CD4-positive, alpha-beta T cell (primary cell): ENCODE measurements around the gene SDC3. TPM values are rescaled to one million over a fixed set of nuclear protein-coding genes. Genes with fewer than 3 reads are reported as not detected.

Experiments
- ATAC-seq: fragments of 200-7000 bp; cut with Tn5 transposase; one replicate; pipeline ENCODE4 v1.10.0; 2022; ENCODE audit warnings: mild to moderate bottlenecking; ENCODE audit not compliant: poor library complexity
- CTCF ChIA-PET: fragments of 350-600 bp; sonication (Branson Sonifier 250); formaldehyde crosslinking; loops from one replicate; lab custom pipeline; 2021; ENCODE audit warnings: antibody characterized with exemption, inconsistent platforms; lab: Charles Lee
- POLR2A ChIA-PET: fragments of 350-600 bp; sonication (Branson Sonifier 250); formaldehyde crosslinking; loops from one replicate; lab custom pipeline; 2021; ENCODE audit warnings: antibody characterized with exemption, inconsistent platforms; lab: Charles Lee
- DNase-seq, 14 experiments: peaks; one replicate each; pipeline ENCODE4 v3.0.0-alpha.2; 2013 to 2020; ENCODE audit warnings: mixed read lengths in 2 of 14
- H3K27ac ChIP-seq, 2 donors: one replicate each; pipeline versions ENCODE4 v1.5.1 to v1.7.0; 2013; ENCODE audit warnings: low read length in 2 of 2, low read depth in 1 of 2, mild to moderate bottlenecking in 1 of 2
- H3K27me3 ChIP-seq, 2 experiments: 1 replicate in 1 of 2; 2 replicates in 1 of 2; pipeline versions ENCODE4 v1.6.1 to v1.7.0; 2013; ENCODE audit warnings: low read length in 2 of 2, control low read depth in 1 of 2, mild to moderate bottlenecking in 1 of 2, moderate library complexity in 1 of 2; ENCODE audit not compliant: insufficient read depth in 2 of 2, control insufficient read depth in 1 of 2
- H3K36me3 ChIP-seq: one replicate; pipeline ENCODE4 v1.6.1; 2013; ENCODE audit warnings: low read length, control low read depth; ENCODE audit not compliant: insufficient read depth
- H3K4me1 ChIP-seq: one replicate; pipeline ENCODE4 v1.6.1; 2013; ENCODE audit warnings: low read length, control low read depth; ENCODE audit not compliant: insufficient read depth
- H3K4me3 ChIP-seq: one replicate; pipeline ENCODE4 v1.5.1; 2013; ENCODE audit warnings: mild to moderate bottlenecking, low read length, moderate library complexity
- H3K9me3 ChIP-seq, 2 experiments: 1 replicate in 1 of 2; 2 replicates in 1 of 2; pipeline versions ENCODE4 v1.6.1 to v1.7.0; 2013; ENCODE audit warnings: low read length in 2 of 2, mild to moderate bottlenecking in 2 of 2, control low read depth in 1 of 2, moderate library complexity in 1 of 2; ENCODE audit not compliant: control insufficient read depth in 1 of 2, insufficient read depth in 1 of 2
- H3K27ac Mint-ChIP-seq: one replicate; pipeline ENCODE4 v1.8.0; 2020; ENCODE audit warnings: mixed read lengths
- H3K27me3 Mint-ChIP-seq: one replicate; pipeline ENCODE4 v1.8.0; 2021; ENCODE audit warnings: mixed read lengths
- H3K36me3 Mint-ChIP-seq: one replicate; pipeline ENCODE4 v1.8.0; 2021; ENCODE audit warnings: low read depth, mixed read lengths
- H3K4me1 Mint-ChIP-seq: one replicate; pipeline ENCODE4 v1.8.0; 2021; ENCODE audit warnings: low read depth, mixed read lengths
- H3K4me3 Mint-ChIP-seq: one replicate; pipeline ENCODE4 v1.8.0; 2020; ENCODE audit warnings: mild to moderate bottlenecking, mixed read lengths
- H3K9me3 Mint-ChIP-seq: one replicate; pipeline ENCODE4 v1.8.0; 2020; ENCODE audit warnings: mixed read lengths
- intact Hi-C, 2 experiments: fragments of 100-400 bp; cut with DNase I in 1 of 2; cut with micrococcal nuclease in 1 of 2; formaldehyde crosslinking; loops; one replicate each; pipeline versions ENCODE4 v1.15.1 to v1.9.0; 2023 to 2025; cut with DNase I, micrococcal nuclease
- total RNA-seq, 174 experiments: library from RNA in 2 of 174; stranded (reverse) in 2 of 174; gene quantifications; one replicate each; pipeline ENCODE4 v1.2.3 and lab custom pipeline; 2021 to 2026
- TF ChIP-seq, protein P1 (sequence below): fragments of 200-600 bp; IDR thresholded peaks from one replicate; pipeline ENCODE4 v1.8.0; 2022; ENCODE audit warnings: antibody characterized with exemption, mild to moderate bottlenecking

Gene SDC3
- total RNA-seq, 2 experiments from 2014 or later = 0.14 TPM; not detected in 1

DNA sequence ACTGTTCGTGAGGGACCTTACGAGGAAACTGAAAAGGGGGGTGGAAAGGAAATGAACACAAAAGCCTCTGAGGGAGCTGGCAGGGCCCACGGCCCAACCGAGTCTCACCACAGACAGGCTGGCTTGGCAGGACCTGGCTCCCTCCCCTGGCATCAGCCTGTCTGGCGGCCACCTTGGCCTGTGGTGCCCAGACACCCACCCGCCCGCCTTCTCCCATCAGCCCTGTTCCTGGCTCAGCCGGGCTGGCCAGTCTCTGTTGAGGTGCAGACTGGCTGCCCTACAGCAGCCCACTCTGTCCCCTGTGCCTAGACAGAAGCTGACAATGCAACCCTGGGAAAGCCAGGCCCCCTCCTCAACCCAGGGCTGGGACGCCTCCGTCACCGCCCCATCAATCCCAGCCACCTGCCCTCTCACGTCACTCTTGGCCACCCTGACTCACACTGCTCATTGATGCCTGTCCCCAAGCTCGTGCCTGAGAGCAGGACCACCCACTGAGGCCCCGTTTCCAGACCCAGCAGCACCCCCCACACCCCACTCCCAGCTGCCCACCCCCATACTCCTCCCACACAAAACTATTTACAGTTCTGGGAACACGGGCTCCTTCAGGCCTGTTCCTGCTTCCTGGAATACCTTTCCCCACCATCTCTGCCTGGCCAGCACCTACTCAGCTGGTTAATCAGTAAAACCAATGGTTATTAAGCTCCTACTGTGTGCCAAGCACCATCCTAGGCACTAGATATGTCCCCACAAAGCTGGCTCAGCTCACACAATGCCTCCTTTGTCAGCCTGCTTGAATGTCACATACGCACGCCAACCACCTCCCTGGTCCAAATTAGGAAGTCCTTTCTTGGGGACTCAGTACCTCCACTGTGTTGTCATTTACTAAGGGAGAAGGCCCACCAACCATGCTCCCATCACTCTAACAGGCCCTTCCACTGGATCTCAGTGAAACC is 22.7 kb downstream of the SDC3 start:
- H3K4me3 ChIP-seq = no peak overlapping the region
- DNase-seq = no peak
- CTCF ChIA-PET = interaction anchor here (0.7 kb wide), 1 partner anchor 84 kb away, joined by 3 read pairs; no protein-coding TSS in a partner anchor
- H3K9me3 Mint-ChIP-seq = no peaks in the 10 kb centered on the region
- no peak overlapping the region for H3K27ac Mint-ChIP-seq
- H3K36me3 Mint-ChIP-seq = no peaks in the 10 kb centered on the region
- H3K27ac ChIP-seq = no peak overlapping the region
- H3K4me1 Mint-ChIP-seq = no peaks in the 10 kb centered on the region
- no peaks in the 10 kb centered on the region for H3K36me3 ChIP-seq
- H3K4me1 ChIP-seq = no peaks in the 10 kb centered on the region
- peaks cover 4 to 5% of the 10 kb centered on the region in 2 experiments for H3K27me3 ChIP-seq
- TF ChIP-seq, protein P1, sequence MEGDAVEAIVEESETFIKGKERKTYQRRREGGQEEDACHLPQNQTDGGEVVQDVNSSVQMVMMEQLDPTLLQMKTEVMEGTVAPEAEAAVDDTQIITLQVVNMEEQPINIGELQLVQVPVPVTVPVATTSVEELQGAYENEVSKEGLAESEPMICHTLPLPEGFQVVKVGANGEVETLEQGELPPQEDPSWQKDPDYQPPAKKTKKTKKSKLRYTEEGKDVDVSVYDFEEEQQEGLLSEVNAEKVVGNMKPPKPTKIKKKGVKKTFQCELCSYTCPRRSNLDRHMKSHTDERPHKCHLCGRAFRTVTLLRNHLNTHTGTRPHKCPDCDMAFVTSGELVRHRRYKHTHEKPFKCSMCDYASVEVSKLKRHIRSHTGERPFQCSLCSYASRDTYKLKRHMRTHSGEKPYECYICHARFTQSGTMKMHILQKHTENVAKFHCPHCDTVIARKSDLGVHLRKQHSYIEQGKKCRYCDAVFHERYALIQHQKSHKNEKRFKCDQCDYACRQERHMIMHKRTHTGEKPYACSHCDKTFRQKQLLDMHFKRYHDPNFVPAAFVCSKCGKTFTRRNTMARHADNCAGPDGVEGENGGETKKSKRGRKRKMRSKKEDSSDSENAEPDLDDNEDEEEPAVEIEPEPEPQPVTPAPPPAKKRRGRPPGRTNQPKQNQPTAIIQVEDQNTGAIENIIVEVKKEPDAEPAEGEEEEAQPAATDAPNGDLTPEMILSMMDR = no peak
- H3K9me3 ChIP-seq = no peaks in the 10 kb centered on the region
- H3K4me3 Mint-ChIP-seq = no peak overlapping the region
- POLR2A ChIA-PET = interaction anchor here (0.5 kb wide), 1 partner anchor 1561 kb away, joined by 3 read pairs; no protein-coding TSS in a partner anchor
- no peak for ATAC-seq
- intact Hi-C loops = no loop called here
- peaks cover 15% of the 10 kb centered on the region for H3K27me3 Mint-ChIP-seq

DNA sequence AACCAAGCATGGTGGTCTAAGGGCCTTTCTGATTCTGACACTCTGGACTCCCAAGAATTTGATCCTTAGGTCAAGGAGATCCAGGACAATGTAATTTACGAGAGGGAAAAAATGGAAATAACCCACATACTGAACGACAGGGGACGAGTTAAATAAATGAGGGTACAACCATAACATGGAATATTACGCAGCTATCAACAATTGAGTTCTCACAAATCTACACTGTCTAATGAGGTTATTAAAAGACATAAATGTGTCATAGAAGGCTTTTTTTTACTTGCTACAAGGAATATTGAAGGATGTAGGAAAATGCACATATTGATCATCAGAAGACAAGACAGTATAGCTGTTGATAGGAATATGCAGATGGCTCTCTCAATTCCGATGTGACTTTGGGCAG is 23.8 kb downstream of the SDC3 start:
- ATAC-seq = no peak

DNA sequence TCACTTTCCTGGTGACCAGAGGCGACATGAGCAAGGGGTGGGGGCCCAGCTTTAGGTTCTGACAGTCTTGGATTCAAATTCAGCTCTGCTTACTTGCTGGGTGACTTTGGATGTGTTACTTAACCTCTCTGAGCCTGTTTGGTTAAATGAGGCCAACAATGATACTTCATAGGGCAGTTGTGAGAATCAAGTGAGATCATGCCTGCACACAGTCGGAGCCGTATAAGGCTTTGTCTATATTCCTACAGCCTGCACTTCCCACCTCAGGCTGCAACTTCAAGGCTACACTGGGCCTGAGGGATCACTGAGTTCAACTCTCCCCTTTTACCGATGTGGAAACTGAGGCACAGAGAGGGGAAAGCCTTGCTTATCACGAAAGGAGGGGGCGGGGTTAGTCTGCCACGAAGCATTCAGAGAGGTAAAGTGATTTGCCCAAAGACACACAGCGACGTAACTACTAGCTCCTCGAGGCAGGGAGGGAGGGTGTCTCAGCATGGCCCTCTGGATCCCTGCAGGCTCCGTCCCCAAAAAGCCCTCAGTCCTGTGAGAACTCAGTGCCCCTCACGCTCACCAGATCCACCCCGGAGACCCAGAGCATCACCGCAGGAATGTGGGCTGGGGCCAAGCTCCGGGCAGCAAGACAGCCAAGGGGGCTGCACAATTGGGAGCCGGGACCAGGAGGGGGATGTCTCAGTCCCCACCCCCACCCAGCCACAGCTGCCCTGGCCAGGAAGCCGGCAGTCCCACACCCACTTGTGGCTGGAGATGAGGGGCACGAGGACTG is 25.0 kb downstream of the SDC3 start:
- ATAC-seq (no peak), DNase-seq (no peak)
- Histone ChIP-seq H3K36me3 (no peaks in the 10 kb centered on the region), H3K4me3 (no peak overlapping the region), H3K9me3 (no peaks in the 10 kb centered on the region), H3K27ac (no peak overlapping the region), H3K4me1 (no peaks in the 10 kb centered on the region), H3K27me3 (peaks cover 4 to 5% of the 10 kb centered on the region in 2 experiments)
- ChIA-PET POLR2A (no interaction called here), CTCF (no interaction called here)
- H3K9me3 Mint-ChIP-seq = no peaks in the 10 kb centered on the region
- no peaks in the 10 kb centered on the region for H3K4me1 Mint-ChIP-seq
- intact Hi-C loops = no loop called here
- no peak overlapping the region for H3K27ac Mint-ChIP-seq
- no peaks in the 10 kb centered on the region for H3K36me3 Mint-ChIP-seq
- H3K4me3 Mint-ChIP-seq = no peak overlapping the region
- TF ChIP-seq, protein P1 = no peak
- H3K27me3 Mint-ChIP-seq = peaks cover 30% of the 10 kb centered on the region

More for the DNA sequence above, 23.8 kb downstream of the SDC3 start:
- H3K4me3 Mint-ChIP-seq = no peak overlapping the region
- no peaks in the 10 kb centered on the region for H3K9me3 Mint-ChIP-seq
- H3K27ac Mint-ChIP-seq = no peak overlapping the region
- H3K9me3 ChIP-seq = no peaks in the 10 kb centered on the region
- ChIA-PET POLR2A (no interaction called here), CTCF (interaction anchor here (0.7 kb wide), 1 partner anchor 83 kb away, joined by 3 read pairs; no protein-coding TSS in a partner anchor)
- peaks cover 19% of the 10 kb centered on the region for H3K27me3 Mint-ChIP-seq
- peaks cover 4 to 5% of the 10 kb centered on the region in 2 experiments for H3K27me3 ChIP-seq
- intact Hi-C loops = no loop called here
- no peaks in the 10 kb centered on the region for H3K36me3 Mint-ChIP-seq
- H3K4me1 ChIP-seq = no peaks in the 10 kb centered on the region
- no peak overlapping the region for H3K27ac ChIP-seq
- DNase-seq = no peak
- TF ChIP-seq, protein P1 = no peak
- no peaks in the 10 kb centered on the region for H3K4me1 Mint-ChIP-seq
- no peak overlapping the region for H3K4me3 ChIP-seq
- H3K36me3 ChIP-seq = no peaks in the 10 kb centered on the region
